ENCODE data around the gene LDLRAD3. TPM values are rescaled to one million over a fixed set of nuclear protein-coding genes. Genes with fewer than 3 reads are reported as not detected.

LDLRAD3 gene
- 1.5 TPM for polyA plus RNA-seq (2013)

- ChIA-PET POLR2A (no interaction called here), CTCF (interaction anchor here (0.7 kb wide), 1 partner anchor 15 kb away, joined by 3 read pairs; no protein-coding TSS in a partner anchor)
- Histone ChIP-seq H3K27ac (ENCODE audit: insufficient read depth in 1 of 2, low read depth in 1 of 2, low read length in 2 of 2, poor library complexity in 1 of 2, severe bottlenecking in 2 of 2) (no peak within 1 kb of the TSS), H3K36me3 (ENCODE audit: control insufficient read depth in 4 of 4, insufficient read depth in 4 of 4, low read length in 3 of 4) (no peaks in the 10 kb centered on the region), H3K9me3 (ENCODE audit: control extremely low read depth in 1 of 5, control insufficient read depth in 4 of 5, insufficient read depth in 2 of 5, low read depth in 1 of 5, low read length in 4 of 5) (no peaks in the 10 kb centered on the region), H3K4me3 (ENCODE audit: control insufficient read depth in 1 of 7, extremely low read depth in 1 of 7, insufficient read depth in 4 of 7, low read depth in 2 of 7, low read length in 6 of 7) (peak within 1 kb of the TSS; percentile 34 to 76 (median 64)), H3K4me1 (ENCODE audit: control extremely low read depth in 1 of 4, control insufficient read depth in 4 of 4, insufficient read depth in 4 of 4, low read length in 3 of 4) (peaks cover 3 to 17% (median 15%) of the 10 kb centered on the region in 4 experiments), H3K27me3 (replicated peaks in 2 of 5; ENCODE audit: control insufficient read depth in 4 of 5, insufficient read depth in 5 of 5, low read length in 4 of 5) (peaks cover 0 to 43% (median 20%) of the 10 kb centered on the region in 5 experiments)
- 0% methylated on average over 64 of the region's 97 CpGs for WGBS (ENCODE audit: insufficient coverage)
- DNase-seq: peak; percentile 43 to 63 (median 52)
Observed at GRCh38 chr11:35943713-35944502, at the start of gene LDLRAD3. LDLRAD3 (plus strand) TSS chr11:35944062; CDS start chr11:35944099, 37 bp downstream.

GRCh38 chr11:35897019-35897418 lies 46.8 kb upstream of the LDLRAD3 start:
- DNase-seq: no peak
- Histone ChIP-seq H3K27me3 (replicated peaks in 2 of 5; ENCODE audit: control insufficient read depth in 4 of 5, insufficient read depth in 5 of 5, low read length in 4 of 5) (no peaks in the 10 kb centered on the region), H3K4me1 (ENCODE audit: control extremely low read depth in 1 of 4, control insufficient read depth in 4 of 4, insufficient read depth in 4 of 4, low read length in 3 of 4) (no peaks in the 10 kb centered on the region), H3K9me3 (ENCODE audit: control extremely low read depth in 1 of 5, control insufficient read depth in 4 of 5, insufficient read depth in 2 of 5, low read depth in 1 of 5, low read length in 4 of 5) (peaks cover 0 to 4% (median 0%) of the 10 kb centered on the region in 5 experiments), H3K36me3 (ENCODE audit: control insufficient read depth in 4 of 4, insufficient read depth in 4 of 4, low read length in 3 of 4) (no peaks in the 10 kb centered on the region), H3K4me3 (ENCODE audit: control insufficient read depth in 1 of 7, extremely low read depth in 1 of 7, insufficient read depth in 4 of 7, low read depth in 2 of 7, low read length in 6 of 7) (no peak overlapping the region), H3K27ac (ENCODE audit: insufficient read depth in 1 of 2, low read depth in 1 of 2, low read length in 2 of 2, poor library complexity in 1 of 2, severe bottlenecking in 2 of 2) (no peak overlapping the region)
- ChIA-PET CTCF (no interaction called here), POLR2A (no interaction called here)
- 88% methylated on average over 4 of the region's 4 CpGs for WGBS (ENCODE audit: insufficient coverage)

- peaks cover 0 to 12% (median 7%) of the 10 kb centered on the region in 5 experiments for H3K9me3 ChIP-seq (ENCODE audit: control extremely low read depth in 1 of 5, control insufficient read depth in 4 of 5, insufficient read depth in 2 of 5, low read depth in 1 of 5, low read length in 4 of 5)
- H3K27ac ChIP-seq (ENCODE audit: insufficient read depth in 1 of 2, low read depth in 1 of 2, low read length in 2 of 2, poor library complexity in 1 of 2, severe bottlenecking in 2 of 2): no peak overlapping the region
- no peak overlapping the region for H3K4me3 ChIP-seq (ENCODE audit: control insufficient read depth in 1 of 7, extremely low read depth in 1 of 7, insufficient read depth in 4 of 7, low read depth in 2 of 7, low read length in 6 of 7)
- POLR2A ChIA-PET: no interaction called here
- CTCF ChIA-PET: interaction anchor here (1.0 kb wide), 1 partner anchor 25 kb away, joined by 3 read pairs; no protein-coding TSS in a partner anchor
- no peak for DNase-seq
- peaks cover 0 to under 1% (median 0%) of the 10 kb centered on the region in 4 experiments for H3K4me1 ChIP-seq (ENCODE audit: control extremely low read depth in 1 of 4, control insufficient read depth in 4 of 4, insufficient read depth in 4 of 4, low read length in 3 of 4)
- no peaks in the 10 kb centered on the region for H3K36me3 ChIP-seq (ENCODE audit: control insufficient read depth in 4 of 4, insufficient read depth in 4 of 4, low read length in 3 of 4)
- H3K27me3 ChIP-seq (replicated peaks in 2 of 5; ENCODE audit: control insufficient read depth in 4 of 5, insufficient read depth in 5 of 5, low read length in 4 of 5): no peaks in the 10 kb centered on the region
Observed at GRCh38 chr11:35902961-35903360, 40.9 kb upstream of the LDLRAD3 start.

- 86% methylated on average over 3 of the region's 3 CpGs for WGBS (ENCODE audit: insufficient coverage)
Observed at GRCh38 chr11:35905646-35906276, 38.1 kb upstream of the LDLRAD3 start.

GRCh38 chr11:35906277-35906661 lies 37.6 kb upstream of the LDLRAD3 start:
- no CpG with 5 or more reads among the region's 2 CpGs for WGBS (ENCODE audit: insufficient coverage)

More at GRCh38 chr11:35905646-35906276, 38.1 kb upstream of the LDLRAD3 start:
- Histone ChIP-seq H3K27ac (ENCODE audit: insufficient read depth in 1 of 2, low read depth in 1 of 2, low read length in 2 of 2, poor library complexity in 1 of 2, severe bottlenecking in 2 of 2) (no peak overlapping the region), H3K27me3 (replicated peaks in 2 of 5; ENCODE audit: control insufficient read depth in 4 of 5, insufficient read depth in 5 of 5, low read length in 4 of 5) (no peaks in the 10 kb centered on the region), H3K4me3 (ENCODE audit: control insufficient read depth in 1 of 7, extremely low read depth in 1 of 7, insufficient read depth in 4 of 7, low read depth in 2 of 7, low read length in 6 of 7) (no peak overlapping the region), H3K36me3 (ENCODE audit: control insufficient read depth in 4 of 4, insufficient read depth in 4 of 4, low read length in 3 of 4) (no peaks in the 10 kb centered on the region), H3K9me3 (ENCODE audit: control extremely low read depth in 1 of 5, control insufficient read depth in 4 of 5, insufficient read depth in 2 of 5, low read depth in 1 of 5, low read length in 4 of 5) (peaks cover 0 to 12% (median 6%) of the 10 kb centered on the region in 5 experiments), H3K4me1 (ENCODE audit: control extremely low read depth in 1 of 4, control insufficient read depth in 4 of 4, insufficient read depth in 4 of 4, low read length in 3 of 4) (peaks cover 0 to 4% (median 0%) of the 10 kb centered on the region in 4 experiments)
- CTCF ChIA-PET: no interaction called here
- POLR2A ChIA-PET: no interaction called here
- DNase-seq: no peak

GRCh38 chr11:35906681-35907080 lies 37.2 kb upstream of the LDLRAD3 start:
- Histone ChIP-seq H3K9me3 (ENCODE audit: control extremely low read depth in 1 of 5, control insufficient read depth in 4 of 5, insufficient read depth in 2 of 5, low read depth in 1 of 5, low read length in 4 of 5) (peaks cover 0 to 10% (median 6%) of the 10 kb centered on the region in 5 experiments), H3K4me1 (ENCODE audit: control extremely low read depth in 1 of 4, control insufficient read depth in 4 of 4, insufficient read depth in 4 of 4, low read length in 3 of 4) (peaks cover 0 to 8% (median 3%) of the 10 kb centered on the region in 4 experiments), H3K27ac (ENCODE audit: insufficient read depth in 1 of 2, low read depth in 1 of 2, low read length in 2 of 2, poor library complexity in 1 of 2, severe bottlenecking in 2 of 2) (no peak overlapping the region), H3K4me3 (ENCODE audit: control insufficient read depth in 1 of 7, extremely low read depth in 1 of 7, insufficient read depth in 4 of 7, low read depth in 2 of 7, low read length in 6 of 7) (no peak overlapping the region), H3K27me3 (replicated peaks in 2 of 5; ENCODE audit: control insufficient read depth in 4 of 5, insufficient read depth in 5 of 5, low read length in 4 of 5) (no peaks in the 10 kb centered on the region), H3K36me3 (ENCODE audit: control insufficient read depth in 4 of 4, insufficient read depth in 4 of 4, low read length in 3 of 4) (no peaks in the 10 kb centered on the region)
- ChIA-PET POLR2A (no interaction called here), CTCF (no interaction called here)
- no peak for DNase-seq
- no CpG with 5 or more reads among the region's 3 CpGs for WGBS (ENCODE audit: insufficient coverage)

More at GRCh38 chr11:35906277-35906661, 37.6 kb upstream of the LDLRAD3 start:
- H3K36me3 ChIP-seq (ENCODE audit: control insufficient read depth in 4 of 4, insufficient read depth in 4 of 4, low read length in 3 of 4): no peaks in the 10 kb centered on the region
- peaks cover 0 to 10% (median 6%) of the 10 kb centered on the region in 5 experiments for H3K9me3 ChIP-seq (ENCODE audit: control extremely low read depth in 1 of 5, control insufficient read depth in 4 of 5, insufficient read depth in 2 of 5, low read depth in 1 of 5, low read length in 4 of 5)
- H3K27me3 ChIP-seq (replicated peaks in 2 of 5; ENCODE audit: control insufficient read depth in 4 of 5, insufficient read depth in 5 of 5, low read length in 4 of 5): no peaks in the 10 kb centered on the region
- ChIA-PET POLR2A (no interaction called here), CTCF (no interaction called here)
- H3K4me3 ChIP-seq (ENCODE audit: control insufficient read depth in 1 of 7, extremely low read depth in 1 of 7, insufficient read depth in 4 of 7, low read depth in 2 of 7, low read length in 6 of 7): no peak overlapping the region
- DNase-seq: no peak
- peaks cover 0 to 4% (median 2%) of the 10 kb centered on the region in 4 experiments for H3K4me1 ChIP-seq (ENCODE audit: control extremely low read depth in 1 of 4, control insufficient read depth in 4 of 4, insufficient read depth in 4 of 4, low read length in 3 of 4)
- no peak overlapping the region for H3K27ac ChIP-seq (ENCODE audit: insufficient read depth in 1 of 2, low read depth in 1 of 2, low read length in 2 of 2, poor library complexity in 1 of 2, severe bottlenecking in 2 of 2)

Measured in common myeloid progenitor, CD34-positive (primary cell).